Measurements from ENCODE around the gene HORMAD2.

DNA sequence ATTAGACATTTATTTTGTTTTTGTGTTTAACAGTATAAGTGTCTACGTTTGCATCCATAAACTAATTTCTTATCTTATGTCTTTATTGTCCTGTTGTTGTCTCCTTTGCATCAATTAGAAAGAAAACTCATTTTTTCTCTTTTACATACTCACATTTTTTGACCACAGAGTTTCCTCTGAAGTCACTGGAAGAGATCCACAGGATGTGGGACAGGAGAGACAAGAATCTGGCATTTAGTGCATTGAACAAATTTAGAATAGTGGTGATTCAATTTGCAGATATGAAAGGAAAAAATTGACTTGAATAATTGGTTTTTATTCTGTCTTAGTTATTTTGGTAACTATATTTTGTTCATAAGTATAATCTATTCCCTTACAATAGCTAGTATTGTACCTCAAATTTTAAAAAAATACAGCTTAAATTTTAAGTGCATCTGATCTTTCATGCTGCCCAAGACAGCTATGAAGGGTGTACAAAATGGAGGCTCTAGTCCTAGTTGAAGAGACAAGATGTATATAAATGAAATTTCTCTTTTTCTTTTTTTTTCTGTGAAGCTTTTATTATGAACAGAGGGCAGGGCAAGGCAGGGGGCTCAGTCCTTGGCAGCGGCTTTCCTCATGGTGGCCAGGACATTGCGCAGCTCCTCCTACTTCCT, 24.4 kb downstream of the HORMAD2 start:
- TF ChIP-seq, protein P1, sequence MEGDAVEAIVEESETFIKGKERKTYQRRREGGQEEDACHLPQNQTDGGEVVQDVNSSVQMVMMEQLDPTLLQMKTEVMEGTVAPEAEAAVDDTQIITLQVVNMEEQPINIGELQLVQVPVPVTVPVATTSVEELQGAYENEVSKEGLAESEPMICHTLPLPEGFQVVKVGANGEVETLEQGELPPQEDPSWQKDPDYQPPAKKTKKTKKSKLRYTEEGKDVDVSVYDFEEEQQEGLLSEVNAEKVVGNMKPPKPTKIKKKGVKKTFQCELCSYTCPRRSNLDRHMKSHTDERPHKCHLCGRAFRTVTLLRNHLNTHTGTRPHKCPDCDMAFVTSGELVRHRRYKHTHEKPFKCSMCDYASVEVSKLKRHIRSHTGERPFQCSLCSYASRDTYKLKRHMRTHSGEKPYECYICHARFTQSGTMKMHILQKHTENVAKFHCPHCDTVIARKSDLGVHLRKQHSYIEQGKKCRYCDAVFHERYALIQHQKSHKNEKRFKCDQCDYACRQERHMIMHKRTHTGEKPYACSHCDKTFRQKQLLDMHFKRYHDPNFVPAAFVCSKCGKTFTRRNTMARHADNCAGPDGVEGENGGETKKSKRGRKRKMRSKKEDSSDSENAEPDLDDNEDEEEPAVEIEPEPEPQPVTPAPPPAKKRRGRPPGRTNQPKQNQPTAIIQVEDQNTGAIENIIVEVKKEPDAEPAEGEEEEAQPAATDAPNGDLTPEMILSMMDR (IDR thresholded peaks at IDR 0.05), result no peak
- TF ChIP-seq EZH2 (IDR thresholded peaks at IDR 0.05; ENCODE audit: borderline replicate concordance, insufficient read depth, low read depth, low read length, poor library complexity, severe bottlenecking), result no peak

Data from B cell (primary cell).